ENCODE results near the gene FRMD3.

DNA sequence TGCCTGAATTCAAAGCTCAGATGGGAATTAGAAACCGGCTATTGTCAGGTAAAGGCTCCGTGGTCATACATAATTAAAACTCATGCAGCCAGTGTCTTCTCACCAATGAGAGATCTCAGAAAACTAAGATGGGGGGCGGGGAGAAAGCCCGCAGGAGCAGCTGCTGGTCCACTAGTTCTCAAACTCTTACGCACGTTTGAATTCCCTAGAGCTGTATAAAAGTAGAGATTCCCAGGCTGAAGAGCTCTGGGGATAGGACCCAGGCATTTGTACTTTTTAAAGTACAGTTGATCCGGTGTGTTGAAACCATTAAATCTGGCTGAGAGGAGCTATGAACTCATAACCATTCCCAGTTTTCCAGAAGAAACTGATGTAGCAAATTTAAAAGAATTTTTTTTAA lies 68.5 kb downstream of the FRMD3 start:
- no peak for TF ChIP-seq GATA2 (IDR thresholded peaks at IDR 0.05; ENCODE audit: low read depth, low read length)
- no peak for TF ChIP-seq GATA3 (IDR thresholded peaks at IDR 0.05; ENCODE audit: low read depth, low read length)
